GM18861 (cell line): ENCODE measurements around the gene KRTAP9-9.
"Not testable (repeated sequence)": the region's sequence is repeated elsewhere in the genome, so short reads cannot be mapped to it uniquely, and the experiment has no call there.

Experiments used
- ATAC-seq: cut with Tn5 transposase; IDR thresholded peaks from one replicate; pipeline ENCODE4 v1.9.1; 2021; ENCODE audit not compliant: unreplicated experiment

The KRTAP9-9 gene

DNA sequence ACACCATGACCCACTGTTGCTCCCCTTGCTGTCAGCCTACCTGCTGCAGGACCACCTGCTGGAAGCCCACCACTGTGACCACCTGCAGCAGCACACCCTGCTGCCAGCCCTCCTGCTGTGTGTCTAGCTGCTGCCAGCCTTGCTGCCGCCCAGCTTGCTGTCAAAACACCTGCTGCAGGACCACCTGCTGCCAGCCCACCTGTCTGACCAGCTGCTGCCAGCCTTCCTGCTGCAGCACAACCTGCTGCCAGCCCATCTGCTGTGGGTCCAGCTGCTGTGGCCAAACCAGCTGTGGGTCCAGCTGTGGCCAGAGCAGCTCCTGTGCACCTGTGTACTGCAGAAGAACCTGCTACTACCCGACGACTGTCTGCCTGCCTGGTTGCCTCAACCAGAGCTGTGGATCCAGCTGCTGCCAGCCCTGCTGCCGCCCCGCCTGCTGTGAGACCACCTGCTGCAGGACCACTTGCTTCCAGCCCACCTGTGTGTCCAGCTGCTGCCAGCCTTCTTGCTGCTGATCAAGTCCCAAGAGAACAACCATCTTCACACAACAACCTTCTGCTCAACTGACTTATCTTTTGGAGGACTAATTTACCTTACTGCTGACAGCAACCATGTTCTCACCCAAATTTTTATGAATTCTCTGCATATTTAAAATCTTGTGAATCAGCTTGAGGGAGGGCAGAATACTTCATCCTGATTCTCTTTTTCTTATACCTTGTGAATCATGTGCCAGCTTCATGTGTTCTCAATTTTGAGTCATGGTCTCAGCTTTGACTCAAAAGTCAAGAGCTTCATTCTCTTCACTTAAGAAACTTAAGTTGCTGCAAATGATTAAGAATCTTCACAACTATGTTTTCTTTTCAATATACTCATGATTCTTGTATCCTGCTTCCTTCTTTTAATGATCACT is at the start of gene KRTAP9-9:
TSS of gene KRTAP9-9 (plus strand) at position 4 of the 910 bp plus-strand sequence.
- ATAC-seq, result not testable (repeated sequence)

- no peak for ATAC-seq
Observed at GRCh38 chr17:41211845-41212466, 43.2 kb upstream of the KRTAP9-9 start.

DNA sequence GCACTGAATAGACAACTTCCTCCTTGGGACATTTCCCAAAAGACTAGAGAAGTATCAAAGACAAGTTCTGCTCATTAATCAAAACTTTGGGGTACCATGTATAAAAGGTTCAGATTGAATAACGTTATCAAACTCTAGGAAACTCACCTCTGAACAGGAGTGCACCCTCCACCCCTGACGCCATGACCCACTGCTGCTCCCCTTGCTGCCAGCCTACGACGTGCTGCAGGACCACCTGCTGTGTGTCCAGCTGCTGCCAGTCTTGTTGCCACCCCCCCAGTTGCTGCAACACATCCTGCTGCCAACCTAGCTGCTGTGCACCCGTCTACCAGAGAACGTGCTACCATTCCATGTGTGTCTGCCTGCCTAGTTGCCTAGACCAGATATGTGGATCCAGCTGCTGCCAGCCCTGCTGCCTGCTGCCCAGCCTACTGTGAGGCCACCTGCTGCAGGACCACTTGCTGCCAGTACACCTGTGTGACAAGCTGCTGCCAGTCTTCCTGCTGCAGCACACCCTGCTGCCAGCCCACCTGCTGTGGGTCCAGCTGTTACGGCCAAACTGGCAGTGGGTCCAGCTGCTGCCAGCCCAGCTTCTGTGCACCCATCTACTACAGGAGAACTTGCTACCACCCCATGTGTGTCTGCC is 42.5 kb upstream of the KRTAP9-9 start:
- no peak for ATAC-seq

GRCh38 chr17:41215681-41216080 is 39.5 kb upstream of the KRTAP9-9 start:
- no peak for ATAC-seq

- no peak for ATAC-seq
Observed at GRCh38 chr17:41223821-41224220, 31.4 kb upstream of the KRTAP9-9 start.

DNA sequence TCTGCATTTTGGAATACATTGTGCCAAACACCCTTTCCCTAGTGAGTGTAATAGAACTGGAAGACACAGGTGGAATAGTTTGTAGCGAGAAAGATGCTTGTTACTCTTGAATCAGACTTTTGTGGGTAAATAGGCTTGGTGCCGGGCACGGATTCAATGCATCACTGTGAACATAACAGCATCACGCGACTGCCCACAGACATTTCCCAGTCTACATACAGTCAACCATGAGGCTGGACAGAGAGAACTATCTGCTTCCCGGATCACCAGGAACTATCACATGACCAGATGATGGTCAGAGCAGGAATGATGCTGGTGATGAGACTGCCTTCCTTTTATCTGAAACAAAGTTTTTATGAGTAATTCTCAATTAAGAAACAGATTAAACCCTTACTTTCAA is 29.1 kb upstream of the KRTAP9-9 start:
- ATAC-seq, result no peak

DNA sequence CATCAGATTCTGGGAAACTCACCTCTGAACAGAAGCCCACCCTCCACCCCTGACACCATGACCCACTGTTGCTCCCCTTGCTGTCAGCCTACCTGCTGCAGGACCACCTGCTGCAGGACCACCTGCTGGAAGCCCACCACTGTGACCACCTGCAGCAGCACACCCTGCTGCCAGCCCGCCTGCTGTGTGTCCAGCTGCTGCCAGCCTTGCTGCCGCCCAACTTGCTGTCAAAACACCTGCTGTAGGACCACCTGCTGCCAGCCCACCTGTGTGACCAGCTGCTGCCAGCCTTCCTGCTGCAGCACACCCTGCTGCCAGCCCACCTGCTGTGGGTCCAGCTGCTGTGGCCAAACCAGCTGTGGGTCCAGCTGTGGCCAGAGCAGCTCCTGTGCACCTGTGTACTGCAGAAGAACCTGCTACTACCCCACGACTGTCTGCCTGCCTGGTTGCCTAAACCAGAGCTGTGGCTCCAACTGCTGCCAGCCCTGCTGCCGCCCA is 28.5 kb upstream of the KRTAP9-9 start, which contains the start of gene KRTAP9-2:
TSS of gene KRTAP9-2 (plus strand) at position 51 of the 498 bp plus-strand sequence. CDS start at position 58, 7 bp downstream.
- not testable (repeated sequence) for ATAC-seq

DNA sequence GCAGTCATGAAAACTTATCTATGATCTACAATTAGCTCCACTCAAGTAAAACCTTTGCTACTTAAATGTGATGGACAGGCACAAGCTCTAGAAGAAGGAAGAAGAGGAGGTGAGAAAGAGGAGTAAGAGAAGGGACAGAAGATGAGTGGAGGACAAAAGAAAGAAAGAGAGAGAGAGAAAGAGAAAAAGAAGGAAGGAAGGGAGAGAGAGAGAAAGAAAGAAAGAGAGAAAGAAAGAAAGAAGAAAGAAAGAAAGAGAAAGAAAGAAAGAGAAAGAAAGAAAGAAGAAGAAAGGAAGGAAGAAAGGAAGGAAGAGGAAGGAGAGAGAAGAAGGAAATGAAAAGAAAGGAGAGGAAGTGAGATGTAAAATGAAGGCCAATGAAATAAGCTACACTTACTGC is 25.1 kb upstream of the KRTAP9-9 start:
- ATAC-seq, result no peak

- ATAC-seq, result no peak
Observed at GRCh38 chr17:41231731-41232130, 23.5 kb upstream of the KRTAP9-9 start.

- ATAC-seq, result not testable (repeated sequence)
Observed at GRCh38 chr17:41232399-41233105, 22.6 kb upstream of the KRTAP9-9 start, which contains the start of gene KRTAP9-3. TSS of gene KRTAP9-3 (plus strand) at chr17:41232449. CDS start at chr17:41232502, 53 bp downstream.

DNA sequence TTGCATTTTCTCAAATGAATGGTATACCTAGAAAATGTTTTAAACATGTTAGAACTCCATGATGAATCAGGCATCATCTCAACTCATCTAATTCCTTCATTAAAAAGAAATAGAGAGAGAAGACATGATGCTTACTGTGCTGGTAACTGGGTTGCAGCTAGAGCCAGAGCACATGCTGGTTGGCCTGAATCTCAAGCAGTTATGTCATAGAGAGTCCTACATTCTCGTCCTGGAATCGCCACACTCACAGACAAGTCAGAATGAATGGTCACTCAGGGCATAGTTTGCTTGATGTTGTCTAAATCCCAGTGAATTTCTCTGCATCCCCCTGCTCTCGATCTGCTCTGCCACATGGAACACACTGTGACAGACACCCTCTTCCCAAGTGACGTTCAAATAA is 18.1 kb upstream of the KRTAP9-9 start:
- not testable (repeated sequence) for ATAC-seq

GRCh38 chr17:41237949-41238437 is 17.2 kb upstream of the KRTAP9-9 start, which contains the start of gene KRTAP9-8:
TSS of gene KRTAP9-8 (plus strand) at chr17:41237999. CDS start at chr17:41238052, 53 bp downstream.
- ATAC-seq, result not testable (repeated sequence)

DNA sequence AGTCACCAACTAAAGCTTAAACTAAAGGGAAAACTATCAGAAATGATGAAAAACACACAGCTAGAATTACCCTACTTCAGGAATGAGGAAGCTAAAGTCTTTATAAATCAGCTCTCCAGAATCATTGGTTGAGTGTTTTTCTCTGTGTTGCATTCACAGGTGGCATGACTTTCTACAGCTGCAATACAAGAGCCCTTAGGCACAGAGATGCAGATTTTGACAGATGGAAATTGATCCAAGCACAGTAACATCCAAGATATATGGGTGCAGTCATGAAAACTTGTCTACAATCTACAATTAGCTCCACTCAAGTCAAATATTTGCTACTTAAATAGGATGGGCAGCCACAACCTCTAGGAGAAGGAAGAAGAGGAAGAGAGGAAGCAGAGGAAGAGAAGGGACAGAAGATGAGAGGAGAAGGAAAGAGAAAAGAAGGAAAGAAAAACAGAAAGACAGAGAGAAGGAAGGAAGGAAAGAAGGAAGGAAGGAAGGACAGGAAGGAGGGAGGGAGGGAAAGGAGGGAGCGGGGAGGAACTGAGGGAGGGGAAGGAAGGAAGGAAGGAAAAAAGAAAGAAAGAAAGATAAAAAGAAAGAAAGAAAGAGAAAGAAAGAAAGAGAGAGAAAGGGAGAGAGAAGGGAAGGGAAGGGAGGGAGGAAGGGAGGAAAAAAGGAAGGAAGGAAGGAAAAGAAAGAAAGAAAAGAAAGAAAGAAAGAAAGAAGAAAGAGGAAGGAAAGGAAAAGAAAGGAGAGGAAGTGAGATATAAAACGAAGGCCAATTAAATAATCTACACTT is 8.0 kb upstream of the KRTAP9-9 start:
- ATAC-seq, result not testable (repeated sequence)

GRCh38 chr17:41249637-41250240 is 5.4 kb upstream of the KRTAP9-9 start, which contains the start of gene KRTAP9-4:
TSS of gene KRTAP9-4 (plus strand) at chr17:41249687. CDS start at chr17:41249721, 34 bp downstream.
- ATAC-seq, result not testable (repeated sequence)

- no peak for ATAC-seq
Observed at GRCh38 chr17:41251261-41251660, 3.9 kb upstream of the KRTAP9-9 start.

DNA sequence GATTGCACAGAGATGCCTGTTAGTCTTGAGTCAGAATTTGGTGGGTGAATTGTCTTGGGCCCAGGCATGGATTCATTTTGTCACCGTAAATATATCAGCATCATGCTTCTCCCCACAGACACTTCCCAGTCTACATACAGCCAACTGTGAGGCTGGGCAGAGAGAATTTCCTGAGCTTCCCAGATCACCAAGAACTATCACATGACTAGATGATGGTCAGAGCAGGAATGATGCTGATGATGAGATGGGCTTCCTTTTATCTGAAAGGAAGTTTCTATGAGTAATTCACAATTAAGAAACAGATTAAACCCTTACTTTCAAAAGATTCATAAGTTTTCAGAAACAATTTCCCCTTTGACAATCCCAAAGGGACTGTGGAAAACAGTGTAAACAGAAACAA is 323 bp upstream of the KRTAP9-9 start:
- no peak for ATAC-seq

DNA sequence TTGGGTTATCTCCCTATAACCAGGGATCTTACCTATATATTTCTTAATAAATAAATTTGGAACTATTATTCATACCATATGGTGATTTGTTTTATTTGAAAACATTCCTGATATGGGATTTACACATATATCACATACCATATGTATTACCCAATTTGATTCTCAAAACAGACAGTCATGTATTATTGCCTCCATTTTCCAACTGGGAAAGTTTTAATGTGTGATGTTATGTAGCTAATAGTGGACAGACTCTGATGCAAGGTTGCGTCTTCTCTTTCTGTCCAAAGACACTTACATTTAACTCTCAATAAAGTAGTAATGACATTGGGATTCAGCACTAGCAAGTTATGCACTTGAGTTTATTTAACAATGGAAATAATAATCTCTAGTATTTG is 1.1 kb downstream of the KRTAP9-9 start:
- no peak for ATAC-seq

GRCh38 chr17:41258406-41258805 is 3.2 kb downstream of the KRTAP9-9 start:
- no peak for ATAC-seq

DNA sequence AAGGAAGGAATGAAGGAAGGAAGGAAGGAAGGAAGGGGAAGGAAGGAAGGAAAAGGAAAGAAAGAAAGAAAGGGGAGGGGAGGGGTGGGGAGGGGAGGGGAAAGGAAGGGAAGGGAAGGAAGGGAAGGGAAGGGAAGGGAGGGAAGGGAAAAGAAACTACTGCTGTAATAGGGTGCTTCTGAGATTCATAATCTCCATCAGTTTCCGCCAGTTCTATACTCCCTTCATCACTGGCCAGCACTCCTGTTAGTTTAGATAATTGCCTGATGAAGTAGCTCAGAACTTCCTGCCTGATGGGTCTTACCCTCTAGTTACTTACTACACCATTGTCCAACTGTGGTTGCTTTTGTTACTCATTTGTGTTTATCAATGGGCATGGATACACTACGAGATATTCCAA is 8.0 kb downstream of the KRTAP9-9 start:
- no peak for ATAC-seq
